Liver (tissue), 3 donors: ENCODE measurements around the gene GUK1.

Source experiments
- SP1 ChIP-seq: IDR thresholded peaks from 2 replicates; pipeline ENCODE4 v1.6.1; 2018; ENCODE audit warnings: antibody characterized with exemption, mild to moderate bottlenecking
- TF ChIP-seq, protein P1 (sequence below): fragments of 150-350 bp; IDR thresholded peaks from 2 replicates; pipeline ENCODE4 v1.5.1; 2017; ENCODE audit warnings: improper control_type of control experiment, low read depth, low read length; ENCODE audit not compliant: missing input control
- donor health status: healthy.
- donor health status: healthy.

DNA sequence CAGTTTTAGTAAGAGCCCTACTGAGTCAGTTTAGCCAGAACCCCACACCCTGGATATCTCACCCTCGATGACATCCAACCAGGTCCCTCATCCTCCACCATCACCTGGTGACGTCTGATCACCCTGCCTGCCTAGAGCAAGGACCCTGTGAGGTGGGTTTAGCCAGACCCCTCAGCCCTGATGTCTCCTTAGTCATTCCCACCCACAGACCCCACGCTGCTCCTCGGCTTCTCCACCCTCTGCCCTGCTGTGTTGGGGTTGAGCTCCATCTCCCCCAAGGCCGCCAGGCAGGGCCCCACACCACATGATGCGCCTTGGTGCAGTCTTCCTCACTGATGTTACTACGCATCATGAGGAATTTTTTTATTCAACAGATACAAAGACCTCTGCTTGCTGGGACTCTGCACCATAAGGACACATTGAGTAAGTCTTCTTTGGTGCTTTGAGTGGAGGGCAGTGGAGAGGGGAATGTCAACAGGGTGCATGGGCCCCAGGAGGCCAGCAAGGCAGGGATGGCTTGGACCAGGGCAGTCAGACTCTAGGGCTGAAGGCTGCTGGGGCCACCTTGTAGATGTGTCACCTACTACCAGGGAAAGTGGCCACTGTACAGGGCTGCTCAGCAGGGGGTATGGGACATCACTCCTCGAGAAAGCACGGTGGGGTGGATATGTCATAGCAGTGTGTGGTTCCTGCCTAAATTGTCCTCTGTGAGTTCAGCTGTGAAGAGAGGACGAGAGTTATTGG, 23.9 kb downstream of the GUK1 start:
- TF ChIP-seq, protein P1, sequence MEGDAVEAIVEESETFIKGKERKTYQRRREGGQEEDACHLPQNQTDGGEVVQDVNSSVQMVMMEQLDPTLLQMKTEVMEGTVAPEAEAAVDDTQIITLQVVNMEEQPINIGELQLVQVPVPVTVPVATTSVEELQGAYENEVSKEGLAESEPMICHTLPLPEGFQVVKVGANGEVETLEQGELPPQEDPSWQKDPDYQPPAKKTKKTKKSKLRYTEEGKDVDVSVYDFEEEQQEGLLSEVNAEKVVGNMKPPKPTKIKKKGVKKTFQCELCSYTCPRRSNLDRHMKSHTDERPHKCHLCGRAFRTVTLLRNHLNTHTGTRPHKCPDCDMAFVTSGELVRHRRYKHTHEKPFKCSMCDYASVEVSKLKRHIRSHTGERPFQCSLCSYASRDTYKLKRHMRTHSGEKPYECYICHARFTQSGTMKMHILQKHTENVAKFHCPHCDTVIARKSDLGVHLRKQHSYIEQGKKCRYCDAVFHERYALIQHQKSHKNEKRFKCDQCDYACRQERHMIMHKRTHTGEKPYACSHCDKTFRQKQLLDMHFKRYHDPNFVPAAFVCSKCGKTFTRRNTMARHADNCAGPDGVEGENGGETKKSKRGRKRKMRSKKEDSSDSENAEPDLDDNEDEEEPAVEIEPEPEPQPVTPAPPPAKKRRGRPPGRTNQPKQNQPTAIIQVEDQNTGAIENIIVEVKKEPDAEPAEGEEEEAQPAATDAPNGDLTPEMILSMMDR: no peak
- no peak for TF ChIP-seq SP1
